Smooth muscle cell of the brain vasculature (primary cell): Measurements from ENCODE around the gene SLC37A1.

ENCODE experiments used
- DNase-seq: peaks from one replicate; pipeline ENCODE4 v3.0.0-alpha.2; 2012; ENCODE audit warnings: low read depth, low spot score

The SLC37A1 gene

GRCh38 chr21:42479582-42479981 is 34.1 kb upstream of the SLC37A1 start:
- no peak for DNase-seq

GRCh38 chr21:42480736-42481135 is 32.9 kb upstream of the SLC37A1 start:
- DNase-seq = no peak

- DNase-seq = no peak
Measured at GRCh38 chr21:42481169-42481568, 32.5 kb upstream of the SLC37A1 start.

- DNase-seq = no peak
Measured at GRCh38 chr21:42484966-42485365, 28.7 kb upstream of the SLC37A1 start.

GRCh38 chr21:42486072-42486471 is 27.6 kb upstream of the SLC37A1 start:
- DNase-seq = no peak

- DNase-seq = no peak
Measured at GRCh38 chr21:42486531-42486930, 27.1 kb upstream of the SLC37A1 start.

- DNase-seq = no peak
Measured at GRCh38 chr21:42489006-42489563, 24.6 kb upstream of the SLC37A1 start.

- no peak for DNase-seq
Measured at GRCh38 chr21:42489991-42490390, 23.7 kb upstream of the SLC37A1 start.

GRCh38 chr21:42490720-42491119 is 22.9 kb upstream of the SLC37A1 start:
- no peak for DNase-seq

- DNase-seq = no peak
Measured at GRCh38 chr21:42491328-42491727, 22.3 kb upstream of the SLC37A1 start.

- no peak for DNase-seq
Measured at GRCh38 chr21:42492201-42492600, 21.5 kb upstream of the SLC37A1 start.

- no peak for DNase-seq
Measured at GRCh38 chr21:42493109-42494060, 20.3 kb upstream of the SLC37A1 start.

- no peak for DNase-seq
Measured at GRCh38 chr21:42495027-42495426, 18.6 kb upstream of the SLC37A1 start.

GRCh38 chr21:42495765-42496119 is 17.9 kb upstream of the SLC37A1 start:
- no peak for DNase-seq

- peak; percentile 91 for DNase-seq
Measured at GRCh38 chr21:42496120-42496838, 17.4 kb upstream of the SLC37A1 start, which contains the start of gene RSPH1. RSPH1 (minus strand) TSS chr21:42496224; CDS start chr21:42496186, 38 bp downstream.

GRCh38 chr21:42496839-42497202 is 16.8 kb upstream of the SLC37A1 start:
- no peak for DNase-seq

- DNase-seq = no peak
Measured at GRCh38 chr21:42498012-42498411, 15.6 kb upstream of the SLC37A1 start.

GRCh38 chr21:42499444-42500112 is 14.1 kb upstream of the SLC37A1 start:
- DNase-seq = no peak

GRCh38 chr21:42500225-42500624 is 13.4 kb upstream of the SLC37A1 start:
- DNase-seq = no peak

- DNase-seq = no peak
Measured at GRCh38 chr21:42500736-42501135, 12.9 kb upstream of the SLC37A1 start.

GRCh38 chr21:42503711-42504110 is 9.9 kb upstream of the SLC37A1 start:
- no peak for DNase-seq
